ENCODE measurements around the gene GRID1. TPM values are rescaled to one million over a fixed set of nuclear protein-coding genes. Genes with fewer than 3 reads are reported as not detected.
"Not testable (repeated sequence)": the region's sequence is repeated elsewhere in the genome, so short reads cannot be mapped to it uniquely, and the experiment has no call there.

Gene GRID1
- total RNA-seq, 1 experiment from 2014 or later: 0.17 TPM

- in situ Hi-C loops (cut with HindIII; ENCODE audit: low sequenced_read_pairs): no loop called here
- no peak for DNase-seq (ENCODE audit: low spot score)
These were observed 268.3 kb downstream of the GRID1 start for GRCh38 chr10:86098187-86098881.

GRCh38 chr10:86095061-86095460, 271.5 kb downstream of the GRID1 start:
- DNase-seq (ENCODE audit: low spot score); in situ Hi-C loops (cut with HindIII; ENCODE audit: low sequenced_read_pairs): not testable (repeated sequence)

- in situ Hi-C loops (cut with HindIII; ENCODE audit: low sequenced_read_pairs); DNase-seq (ENCODE audit: low spot score): not testable (repeated sequence)
These were observed 274.3 kb downstream of the GRID1 start for GRCh38 chr10:86092311-86092710.

- in situ Hi-C loops (cut with HindIII; ENCODE audit: low sequenced_read_pairs): no loop called here
These were observed 275.4 kb downstream of the GRID1 start for GRCh38 chr10:86091216-86091615.

GRCh38 chr10:86090807-86091206, 275.8 kb downstream of the GRID1 start:
- in situ Hi-C loops (cut with HindIII; ENCODE audit: low sequenced_read_pairs): no loop called here
- no peak for DNase-seq (ENCODE audit: low spot score)

More at GRCh38 chr10:86091216-86091615, 275.4 kb downstream of the GRID1 start:
- no peak for DNase-seq (ENCODE audit: low spot score)

- DNase-seq (ENCODE audit: low spot score): peak; percentile 9
- in situ Hi-C loops (cut with HindIII; ENCODE audit: low sequenced_read_pairs): no loop called here
These were observed 278.9 kb downstream of the GRID1 start for GRCh38 chr10:86087716-86088115.

- in situ Hi-C loops (cut with HindIII; ENCODE audit: low sequenced_read_pairs): no loop called here
These were observed 280.2 kb downstream of the GRID1 start for GRCh38 chr10:86086418-86086817.

GRCh38 chr10:86085686-86086085, 280.9 kb downstream of the GRID1 start:
- in situ Hi-C loops (cut with HindIII; ENCODE audit: low sequenced_read_pairs): no loop called here
- DNase-seq (ENCODE audit: low spot score): no peak

More at GRCh38 chr10:86086418-86086817, 280.2 kb downstream of the GRID1 start:
- no peak for DNase-seq (ENCODE audit: low spot score)

GRCh38 chr10:86085136-86085535, 281.5 kb downstream of the GRID1 start:
- no peak for DNase-seq (ENCODE audit: low spot score)
- in situ Hi-C loops (cut with HindIII; ENCODE audit: low sequenced_read_pairs): no loop called here

- in situ Hi-C loops (cut with HindIII; ENCODE audit: low sequenced_read_pairs): no loop called here
- no peak for DNase-seq (ENCODE audit: low spot score)
These were observed 282.0 kb downstream of the GRID1 start for GRCh38 chr10:86084585-86084984.

- in situ Hi-C loops (cut with HindIII; ENCODE audit: low sequenced_read_pairs): no loop called here
- DNase-seq (ENCODE audit: low spot score): no peak
These were observed 282.9 kb downstream of the GRID1 start for GRCh38 chr10:86083664-86084175.

GRCh38 chr10:86083206-86083605, 283.4 kb downstream of the GRID1 start:
- in situ Hi-C loops (cut with HindIII; ENCODE audit: low sequenced_read_pairs): no loop called here
- no peak for DNase-seq (ENCODE audit: low spot score)

- DNase-seq (ENCODE audit: low spot score): no peak
These were observed 284.0 kb downstream of the GRID1 start for GRCh38 chr10:86082556-86082955.

GRCh38 chr10:86079088-86079487, 287.5 kb downstream of the GRID1 start:
- no peak for DNase-seq (ENCODE audit: low spot score)
- in situ Hi-C loops (cut with HindIII; ENCODE audit: low sequenced_read_pairs): no loop called here

More at GRCh38 chr10:86082556-86082955, 284.0 kb downstream of the GRID1 start:
- in situ Hi-C loops (cut with HindIII; ENCODE audit: low sequenced_read_pairs): no loop called here

GRCh38 chr10:86078639-86079035, 288.0 kb downstream of the GRID1 start:
- DNase-seq (ENCODE audit: low spot score): no peak
- in situ Hi-C loops (cut with HindIII; ENCODE audit: low sequenced_read_pairs): no loop called here

GRCh38 chr10:86077871-86078638, 288.5 kb downstream of the GRID1 start:
- no peak for DNase-seq (ENCODE audit: low spot score)
- in situ Hi-C loops (cut with HindIII; ENCODE audit: low sequenced_read_pairs): no loop called here

- DNase-seq (ENCODE audit: low spot score): no peak
- in situ Hi-C loops (cut with HindIII; ENCODE audit: low sequenced_read_pairs): no loop called here
These were observed 289.3 kb downstream of the GRID1 start for GRCh38 chr10:86077271-86077670.

GRCh38 chr10:86076497-86076896, 290.1 kb downstream of the GRID1 start:
- DNase-seq (ENCODE audit: low spot score); in situ Hi-C loops (cut with HindIII; ENCODE audit: low sequenced_read_pairs): not testable (repeated sequence)

- in situ Hi-C loops (cut with HindIII; ENCODE audit: low sequenced_read_pairs): no loop called here
- no peak for DNase-seq (ENCODE audit: low spot score)
These were observed 291.1 kb downstream of the GRID1 start for GRCh38 chr10:86075512-86075911.

- in situ Hi-C loops (cut with HindIII; ENCODE audit: low sequenced_read_pairs): no loop called here
- DNase-seq (ENCODE audit: low spot score): no peak
These were observed 292.3 kb downstream of the GRID1 start for GRCh38 chr10:86074294-86074693.

Measured in G401 (cell line).